BE2C (cell line): ENCODE measurements around the gene HLA-DPA1.

Source experiments
- DNase-seq: peaks from one replicate; pipeline ENCODE4 v3.0.0-alpha.2; 2020
- H3K27me3 ChIP-seq: fragments of 250-450 bp; sonication (Bioruptor Pico); 2 replicates; pipeline ENCODE4 v1.5.1; 2020; ENCODE audit warnings: mild to moderate bottlenecking
- H3K36me3 ChIP-seq: fragments of 250-450 bp; sonication (Bioruptor Pico); 2 replicates; pipeline ENCODE4 v1.5.1; 2020; ENCODE audit warnings: mild to moderate bottlenecking
- H3K4me1 ChIP-seq: fragments of 250-450 bp; sonication (Bioruptor Pico); 2 replicates; pipeline ENCODE4 v1.5.1; 2020
- H3K4me3 ChIP-seq: 2 replicates; pipeline ENCODE4 v1.5.1; 2011; ENCODE audit warnings: low read depth, low read length
- H3K9me3 ChIP-seq: fragments of 250-450 bp; sonication (Bioruptor Pico); 2 replicates; pipeline ENCODE4 v1.5.1; 2020
- CTCF ChIP-seq: IDR thresholded peaks from 2 replicates; pipeline ENCODE4 v1.5.1; 2012; ENCODE audit warnings: mild to moderate bottlenecking, low read depth, low read length

Gene HLA-DPA1

GRCh38 chr6:33029328-33030184 lies 43.9 kb downstream of the HLA-DPA1 start:
- no peaks in the 10 kb centered on the region for H3K9me3 ChIP-seq
- no peaks in the 10 kb centered on the region for H3K4me1 ChIP-seq
- TF ChIP-seq CTCF, result no peak
- no peak for DNase-seq
- peaks cover 3% of the 10 kb centered on the region; the same call in 1 of the 2 replicates for H3K27me3 ChIP-seq
- H3K4me3 ChIP-seq, result no peak overlapping the region
- H3K36me3 ChIP-seq, result no peaks in the 10 kb centered on the region

GRCh38 chr6:33028220-33028849 lies 45.1 kb downstream of the HLA-DPA1 start:
- H3K27me3 ChIP-seq, result peaks cover 3% of the 10 kb centered on the region; the same call in 1 of the 2 replicates
- no peak overlapping the region for H3K4me3 ChIP-seq
- no peak for DNase-seq
- no peaks in the 10 kb centered on the region for H3K4me1 ChIP-seq
- H3K36me3 ChIP-seq, result no peaks in the 10 kb centered on the region
- TF ChIP-seq CTCF, result no peak
- H3K9me3 ChIP-seq, result no peaks in the 10 kb centered on the region

- H3K4me3 ChIP-seq, result no peak overlapping the region
- no peaks in the 10 kb centered on the region for H3K4me1 ChIP-seq
- H3K27me3 ChIP-seq, result peaks cover 21% of the 10 kb centered on the region
- no peak for TF ChIP-seq CTCF
- no peaks in the 10 kb centered on the region for H3K36me3 ChIP-seq
- no peaks in the 10 kb centered on the region for H3K9me3 ChIP-seq
- no peak for DNase-seq
Measured at GRCh38 chr6:33024521-33024920, 48.9 kb downstream of the HLA-DPA1 start.

- DNase-seq, result no peak
- H3K9me3 ChIP-seq, result no peaks in the 10 kb centered on the region
- TF ChIP-seq CTCF, result no peak
- no peaks in the 10 kb centered on the region for H3K4me1 ChIP-seq
- H3K27me3 ChIP-seq, result peaks cover 31% of the 10 kb centered on the region
- no peak overlapping the region for H3K4me3 ChIP-seq
- H3K36me3 ChIP-seq, result no peaks in the 10 kb centered on the region
Measured at GRCh38 chr6:33023536-33023935, 49.9 kb downstream of the HLA-DPA1 start.

GRCh38 chr6:33021917-33022316 lies 51.5 kb downstream of the HLA-DPA1 start:
- no peaks in the 10 kb centered on the region for H3K36me3 ChIP-seq
- no peaks in the 10 kb centered on the region for H3K9me3 ChIP-seq
- no peak for DNase-seq
- H3K4me3 ChIP-seq, result no peak overlapping the region
- no peaks in the 10 kb centered on the region for H3K4me1 ChIP-seq
- no peak for TF ChIP-seq CTCF
- H3K27me3 ChIP-seq, result peaks cover 47% of the 10 kb centered on the region

- Histone ChIP-seq H3K9me3 (no peaks in the 10 kb centered on the region), H3K4me3 (no peak overlapping the region), H3K36me3 (no peaks in the 10 kb centered on the region), H3K27me3 (peaks cover 68% of the 10 kb centered on the region), H3K4me1 (no peaks in the 10 kb centered on the region)
- TF ChIP-seq CTCF, result no peak
- DNase-seq, result no peak
Measured at GRCh38 chr6:33019372-33019771, 54.1 kb downstream of the HLA-DPA1 start.
